Adipocyte (in vitro differentiated cells): ENCODE results near the gene FHIP1B.

Source experiments
- DNase-seq: peaks from one replicate; pipeline ENCODE4 v3.0.0-alpha.2; 2015; ENCODE audit warnings: low read depth
- H3K27me3 ChIP-seq: replicated peaks from 2 replicates; pipeline ENCODE4 v1.7.0; 2013; ENCODE audit warnings: mild to moderate bottlenecking, low read length, moderate library complexity; ENCODE audit not compliant: control insufficient read depth, insufficient read depth
- H3K36me3 ChIP-seq: 2 replicates; pipeline ENCODE4 v1.7.0; 2013; ENCODE audit warnings: low read length, mild to moderate bottlenecking, moderate library complexity; ENCODE audit not compliant: control insufficient read depth, insufficient read depth, severe bottlenecking
- H3K4me1 ChIP-seq: 2 replicates; pipeline ENCODE4 v1.7.0; 2013; ENCODE audit warnings: mild to moderate bottlenecking, low read length, moderate library complexity; ENCODE audit not compliant: control insufficient read depth, insufficient read depth
- H3K4me3 ChIP-seq: 2 replicates; pipeline ENCODE4 v1.7.0; 2013; ENCODE audit warnings: mild to moderate bottlenecking, low read length, moderate library complexity
- H3K9ac ChIP-seq: 2 replicates; pipeline ENCODE4 v1.7.0; 2013; ENCODE audit warnings: mild to moderate bottlenecking, low read length, moderate library complexity
- H3K9me3 ChIP-seq: 2 replicates; pipeline ENCODE4 v1.7.0; 2013; ENCODE audit warnings: mild to moderate bottlenecking, low read length, moderate library complexity; ENCODE audit not compliant: control insufficient read depth

FHIP1B gene

GRCh38 chr11:6217722-6218121 lies 16.7 kb downstream of the FHIP1B start:
- no peak overlapping the region for H3K9ac ChIP-seq
- no peak overlapping the region for H3K4me3 ChIP-seq
- no peaks in the 10 kb centered on the region for H3K27me3 ChIP-seq
- no peak for DNase-seq
- peaks cover 60% of the 10 kb centered on the region for H3K36me3 ChIP-seq
- no peaks in the 10 kb centered on the region for H3K9me3 ChIP-seq
- peaks cover 16% of the 10 kb centered on the region for H3K4me1 ChIP-seq

- H3K9me3 ChIP-seq, result no peaks in the 10 kb centered on the region
- peaks cover 59% of the 10 kb centered on the region for H3K36me3 ChIP-seq
- no peak for DNase-seq
- no peaks in the 10 kb centered on the region for H3K27me3 ChIP-seq
- H3K4me3 ChIP-seq, result no peak overlapping the region
- no peak overlapping the region for H3K9ac ChIP-seq
- H3K4me1 ChIP-seq, result peaks cover 16% of the 10 kb centered on the region
Observed at GRCh38 chr11:6216501-6216900, 17.9 kb downstream of the FHIP1B start.

- Histone ChIP-seq H3K9me3 (no peaks in the 10 kb centered on the region), H3K9ac (no peak overlapping the region), H3K4me3 (no peak overlapping the region), H3K27me3 (no peaks in the 10 kb centered on the region), H3K36me3 (peaks cover 70% of the 10 kb centered on the region), H3K4me1 (peaks cover 9% of the 10 kb centered on the region)
- no peak for DNase-seq
Observed at GRCh38 chr11:6214530-6214929, 19.9 kb downstream of the FHIP1B start.

- no peaks in the 10 kb centered on the region for H3K9me3 ChIP-seq
- H3K36me3 ChIP-seq, result peaks cover 57% of the 10 kb centered on the region
- H3K4me1 ChIP-seq, result no peaks in the 10 kb centered on the region
- DNase-seq, result peak; percentile 55
- no peaks in the 10 kb centered on the region for H3K27me3 ChIP-seq
- H3K9ac ChIP-seq, result no peak overlapping the region
- H3K4me3 ChIP-seq, result no peak overlapping the region
Observed at GRCh38 chr11:6210274-6210955, 24.0 kb downstream of the FHIP1B start.

- DNase-seq, result no peak
- no peaks in the 10 kb centered on the region for H3K9me3 ChIP-seq
- H3K36me3 ChIP-seq, result peaks cover 55% of the 10 kb centered on the region
- H3K9ac ChIP-seq, result no peak overlapping the region
- H3K27me3 ChIP-seq, result no peaks in the 10 kb centered on the region
- no peaks in the 10 kb centered on the region for H3K4me1 ChIP-seq
- no peak overlapping the region for H3K4me3 ChIP-seq
Observed at GRCh38 chr11:6209801-6210200, 24.6 kb downstream of the FHIP1B start.

GRCh38 chr11:6206456-6207180 lies 27.8 kb downstream of the FHIP1B start:
- Histone ChIP-seq H3K9me3 (no peaks in the 10 kb centered on the region), H3K4me1 (peaks cover 5% of the 10 kb centered on the region), H3K4me3 (no peak overlapping the region), H3K27me3 (no peaks in the 10 kb centered on the region), H3K36me3 (peaks cover 27% of the 10 kb centered on the region), H3K9ac (no peak overlapping the region)
- no peak for DNase-seq

GRCh38 chr11:6205366-6205765 lies 29.1 kb downstream of the FHIP1B start, which contains the start of gene C11orf42:
C11orf42 (plus strand) TSS chr11:6205557; CDS start chr11:6205616, 59 bp downstream.
- H3K36me3 ChIP-seq, result peaks cover 22% of the 10 kb centered on the region

GRCh38 chr11:6204706-6205105 lies 29.7 kb downstream of the FHIP1B start:
- H3K9ac ChIP-seq, result no peak overlapping the region
- no peaks in the 10 kb centered on the region for H3K27me3 ChIP-seq
- H3K36me3 ChIP-seq, result peaks cover 15% of the 10 kb centered on the region
- H3K4me1 ChIP-seq, result peaks cover 11% of the 10 kb centered on the region
- peak; percentile 18 for DNase-seq
- H3K9me3 ChIP-seq, result no peaks in the 10 kb centered on the region
- H3K4me3 ChIP-seq, result no peak overlapping the region

More at GRCh38 chr11:6205366-6205765, 29.1 kb downstream of the FHIP1B start, which contains the start of gene C11orf42:
- H3K9ac ChIP-seq, result no peak within 1 kb of the TSS
- peaks cover 11% of the 10 kb centered on the region for H3K4me1 ChIP-seq
- H3K4me3 ChIP-seq, result no peak within 1 kb of the TSS
- H3K27me3 ChIP-seq, result no peaks in the 10 kb centered on the region
- H3K9me3 ChIP-seq, result no peaks in the 10 kb centered on the region
- no peak for DNase-seq

GRCh38 chr11:6203327-6203726 lies 31.1 kb downstream of the FHIP1B start:
- Histone ChIP-seq H3K27me3 (no peaks in the 10 kb centered on the region), H3K36me3 (peaks cover 9% of the 10 kb centered on the region), H3K4me1 (peaks cover 11% of the 10 kb centered on the region), H3K9ac (no peak overlapping the region), H3K4me3 (no peak overlapping the region), H3K9me3 (no peaks in the 10 kb centered on the region)
- DNase-seq, result no peak

GRCh38 chr11:6202041-6202440 lies 32.4 kb downstream of the FHIP1B start:
- no peaks in the 10 kb centered on the region for H3K9me3 ChIP-seq
- H3K4me3 ChIP-seq, result no peak overlapping the region
- peak; percentile 11 for DNase-seq
- peaks cover 11% of the 10 kb centered on the region for H3K4me1 ChIP-seq
- H3K36me3 ChIP-seq, result peaks cover 9% of the 10 kb centered on the region
- H3K9ac ChIP-seq, result no peak overlapping the region
- H3K27me3 ChIP-seq, result no peaks in the 10 kb centered on the region

- no peaks in the 10 kb centered on the region for H3K9me3 ChIP-seq
- H3K27me3 ChIP-seq, result no peaks in the 10 kb centered on the region
- no peak overlapping the region for H3K9ac ChIP-seq
- H3K4me3 ChIP-seq, result no peak overlapping the region
- H3K4me1 ChIP-seq, result peaks cover 11% of the 10 kb centered on the region
- no peak for DNase-seq
- peaks cover 9% of the 10 kb centered on the region for H3K36me3 ChIP-seq
Observed at GRCh38 chr11:6201481-6201880, 33.0 kb downstream of the FHIP1B start.
